GM20000 (cell line): ENCODE measurements around the gene BRMS1L.

Experiments used
- DNase-seq: peaks from one replicate; pipeline ENCODE4 v3.0.0; 2012; ENCODE audit warnings: low spot score
- CTCF ChIP-seq: IDR thresholded peaks from 2 replicates; pipeline ENCODE4 v1.5.1; 2012; ENCODE audit warnings: mild to moderate bottlenecking, control low read depth; ENCODE audit errors: extremely low read depth, missing control alignments

Gene BRMS1L

GRCh38 chr14:35915775-35916174 is 89.6 kb downstream of the BRMS1L start:
- TF ChIP-seq CTCF = no peak
- no peak for DNase-seq
